ENCODE measurements around the gene IMPG1. TPM values are rescaled to one million over a fixed set of nuclear protein-coding genes. Genes with fewer than 3 reads are reported as not detected.

The IMPG1 gene
- total RNA-seq, 1 donor from 2014 or later, result not detected

DNA sequence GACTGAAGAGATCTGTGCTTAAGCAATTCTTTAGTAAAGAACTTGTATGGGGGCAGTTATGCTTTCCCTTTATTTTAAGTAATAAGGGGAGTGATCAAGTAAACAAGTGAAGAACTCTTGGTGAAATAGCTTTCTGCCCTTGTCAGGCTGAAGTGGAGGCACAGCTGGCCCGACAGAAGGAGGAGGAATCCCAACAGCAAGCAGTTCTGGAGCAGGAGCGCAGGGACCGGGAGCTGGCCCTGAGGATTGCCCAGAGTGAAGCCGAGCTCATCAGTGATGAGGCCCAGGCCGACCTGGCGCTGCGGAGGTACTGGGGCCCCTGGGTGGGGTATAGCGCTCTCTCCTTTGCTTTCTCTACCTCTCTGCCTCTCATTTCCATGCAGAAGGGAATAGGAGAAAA lies 180.1 kb downstream of the IMPG1 start:
- no peak for DNase-seq

DNA sequence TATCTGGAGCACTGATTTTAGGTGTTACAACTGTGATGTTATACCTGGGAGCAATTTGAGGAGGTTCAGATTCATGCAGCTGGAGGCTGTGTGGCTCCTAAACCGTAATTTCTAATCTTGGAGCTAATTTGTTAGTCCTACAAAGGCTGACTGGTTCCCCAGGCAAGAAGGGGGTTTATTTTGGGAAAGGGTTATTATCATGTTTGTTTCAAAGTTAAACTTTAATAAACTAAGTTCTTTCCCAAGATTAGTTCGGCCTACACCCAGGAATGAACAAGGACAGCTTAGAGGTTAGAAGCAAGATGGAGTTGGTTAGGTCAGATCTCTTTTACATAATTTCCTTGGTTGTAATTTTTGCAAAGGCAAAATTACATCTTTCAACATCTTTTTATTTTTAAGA lies 187.6 kb downstream of the IMPG1 start:
- DNase-seq, result no peak

GRCh38 chr6:75882734-75883133 lies 189.7 kb downstream of the IMPG1 start:
- no peak for DNase-seq

GRCh38 chr6:75880305-75880704 lies 192.2 kb downstream of the IMPG1 start:
- DNase-seq, result no peak

GRCh38 chr6:75876152-75876551 lies 196.3 kb downstream of the IMPG1 start:
- no peak for DNase-seq

GRCh38 chr6:75874224-75874623 lies 198.2 kb downstream of the IMPG1 start:
- no peak for DNase-seq

Small RNA genes within 50 kb of the gene (small RNA-seq; reads per million reads assigned to genes)
- gene RF00019 (ENCODE audit: low replicate concordance) (not detected), gene RNU6-248P (ENCODE audit: low replicate concordance) (not detected)
